NCI-H2081 (cell line): ENCODE measurements around the gene DACT2.
"Not testable (repeated sequence)": the region's sequence is repeated elsewhere in the genome, so short reads cannot be mapped to it uniquely, and the experiment has no call there.

ENCODE experiments used
- DNase-seq, 2 experiments: peaks; one replicate each; lab custom pipeline; 2025; lab: John Stamatoyannopoulos, UW

Gene DACT2

DNA sequence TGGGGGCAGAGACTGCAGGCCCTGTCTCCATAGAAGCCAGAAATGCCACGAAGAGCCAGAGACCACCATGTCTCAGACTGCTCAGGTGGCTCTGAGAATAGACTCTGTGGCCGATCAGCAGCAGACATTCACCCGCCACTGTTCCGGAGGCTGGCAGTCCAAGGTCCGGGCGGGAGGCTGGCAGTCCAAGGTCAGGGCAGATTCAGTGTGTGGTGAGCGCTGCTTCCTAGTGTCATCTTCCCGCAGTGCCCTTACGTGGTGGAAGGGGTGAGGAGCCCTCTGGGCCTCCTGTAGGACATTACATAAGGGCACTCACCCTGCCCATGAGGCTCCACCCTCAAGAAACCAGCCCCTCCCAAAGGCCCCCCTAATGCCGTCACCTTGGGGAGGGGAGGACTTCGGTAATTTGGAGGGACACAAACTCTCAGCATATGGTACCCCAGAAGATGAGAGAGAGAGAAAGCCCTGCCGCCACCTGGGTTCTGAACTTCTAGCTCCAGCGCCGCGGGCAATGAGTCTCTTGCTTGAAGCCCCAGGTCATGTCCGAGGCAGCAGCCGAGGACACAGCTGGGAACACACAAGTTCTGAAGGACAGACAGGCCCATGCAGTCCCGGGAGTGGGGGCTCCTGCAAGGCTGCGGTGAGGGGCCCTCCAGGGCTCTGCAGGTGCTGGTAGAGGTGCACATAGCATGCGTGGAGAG lies 36.4 kb downstream of the DACT2 start:
- no peak for DNase-seq

DNA sequence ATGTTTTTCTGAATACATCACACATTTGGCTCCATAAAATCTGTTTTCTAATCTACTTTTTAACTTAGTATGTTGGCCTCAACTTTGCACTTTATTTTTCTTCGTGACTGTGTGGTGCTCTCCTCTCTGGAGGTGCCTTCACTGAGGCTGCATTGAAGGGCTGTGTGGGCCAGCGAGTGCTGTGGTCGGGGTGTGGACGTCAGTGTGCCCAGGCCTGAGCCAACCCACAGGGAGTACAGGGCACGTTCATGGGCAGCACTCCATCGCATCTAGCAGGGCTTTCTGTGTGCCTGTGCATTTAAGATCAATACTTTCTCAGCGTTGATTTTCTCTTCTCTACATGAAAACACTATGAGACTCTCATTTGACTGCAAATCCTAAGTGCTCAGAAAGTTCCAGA lies 37.8 kb downstream of the DACT2 start:
- DNase-seq, result no peak

DNA sequence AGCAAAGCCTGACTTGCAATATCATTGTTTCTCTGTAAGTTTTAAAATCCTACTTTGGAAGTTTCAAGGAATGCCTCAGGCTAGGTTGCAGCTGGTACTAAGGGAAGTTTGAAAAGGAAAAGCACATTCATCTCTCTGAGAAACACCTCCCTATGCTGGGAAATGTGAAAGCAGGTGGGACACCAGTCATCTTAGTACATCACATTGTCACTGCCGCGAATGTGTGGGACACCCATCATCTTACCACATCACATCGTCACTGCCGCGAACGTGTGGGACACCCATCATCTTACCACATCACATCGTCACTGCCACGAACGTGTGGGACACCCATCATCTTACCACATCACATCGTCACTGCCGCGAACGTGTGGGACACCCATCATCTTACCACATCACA lies 38.3 kb downstream of the DACT2 start:
- DNase-seq, result not testable (repeated sequence)

GRCh38 chr6:168280899-168281245 lies 38.7 kb downstream of the DACT2 start:
- no peak for DNase-seq

DNA sequence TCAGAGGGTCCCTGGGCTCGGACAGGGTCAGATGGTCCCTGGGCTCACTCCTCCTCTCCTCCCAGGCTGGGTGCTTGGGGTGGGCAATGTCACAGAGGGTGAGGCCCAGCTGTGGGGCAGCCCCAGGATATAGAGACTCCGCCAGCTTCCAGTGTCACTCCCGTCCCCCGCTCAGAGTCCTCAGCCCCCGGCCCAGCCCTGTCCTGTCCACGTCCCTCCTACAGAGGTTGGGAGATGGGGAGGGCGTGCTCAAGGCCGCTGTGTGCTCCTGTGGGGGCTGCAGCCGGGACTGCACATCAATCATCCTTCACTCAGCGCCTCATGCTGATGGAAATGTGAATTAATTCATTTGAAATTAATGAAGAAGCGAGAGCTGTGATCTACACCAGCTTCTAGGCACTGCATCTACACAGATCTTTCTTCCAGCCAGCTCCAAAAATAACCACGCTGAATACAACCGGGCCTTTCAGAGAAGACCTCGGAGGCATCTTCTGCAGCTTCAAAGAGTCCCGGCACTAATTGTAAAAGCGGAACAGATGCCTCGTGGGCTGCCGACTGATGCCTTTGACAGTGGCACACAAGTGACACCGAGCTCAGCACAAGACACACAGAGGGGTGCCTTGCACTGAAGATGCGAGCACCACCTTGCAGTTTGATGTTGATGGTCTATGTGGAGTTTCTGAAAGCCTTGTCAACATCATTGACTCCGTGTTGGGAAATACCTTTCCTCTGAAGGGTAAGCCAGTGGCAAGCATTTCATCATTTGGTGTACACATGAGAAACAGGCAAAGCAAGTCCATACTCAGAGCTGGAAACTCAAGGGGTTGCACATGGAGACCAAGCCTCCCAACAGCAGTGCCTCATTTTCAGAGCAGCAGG lies 39.3 kb downstream of the DACT2 start:
- DNase-seq, result no peak

- DNase-seq, result no peak
Measured at GRCh38 chr6:168279403-168279935, 40.1 kb downstream of the DACT2 start.

GRCh38 chr6:168278904-168279303 lies 40.7 kb downstream of the DACT2 start:
- DNase-seq, result no peak

DNA sequence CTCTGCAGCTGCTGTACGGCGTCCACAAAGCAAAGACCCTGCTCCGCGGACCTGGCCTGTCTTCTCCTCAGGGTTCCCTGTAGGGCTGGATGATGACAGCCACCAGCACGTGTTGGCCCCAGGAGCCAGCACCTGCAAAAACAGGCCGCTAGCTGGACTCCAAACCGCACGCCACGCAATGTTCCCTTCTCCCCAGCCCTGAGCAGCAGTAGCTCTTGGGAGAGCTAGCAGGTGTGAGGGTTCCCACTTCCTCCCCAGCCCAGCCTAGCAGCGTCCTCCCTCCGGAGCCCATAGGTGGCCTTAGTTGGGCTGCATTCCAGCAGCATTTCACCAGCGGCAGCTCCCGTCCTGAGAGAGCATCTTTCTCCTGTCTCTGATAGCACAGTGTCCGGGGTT lies 42.3 kb downstream of the DACT2 start:
- DNase-seq, result peak in 1 of 2 experiments; percentile 1

DNA sequence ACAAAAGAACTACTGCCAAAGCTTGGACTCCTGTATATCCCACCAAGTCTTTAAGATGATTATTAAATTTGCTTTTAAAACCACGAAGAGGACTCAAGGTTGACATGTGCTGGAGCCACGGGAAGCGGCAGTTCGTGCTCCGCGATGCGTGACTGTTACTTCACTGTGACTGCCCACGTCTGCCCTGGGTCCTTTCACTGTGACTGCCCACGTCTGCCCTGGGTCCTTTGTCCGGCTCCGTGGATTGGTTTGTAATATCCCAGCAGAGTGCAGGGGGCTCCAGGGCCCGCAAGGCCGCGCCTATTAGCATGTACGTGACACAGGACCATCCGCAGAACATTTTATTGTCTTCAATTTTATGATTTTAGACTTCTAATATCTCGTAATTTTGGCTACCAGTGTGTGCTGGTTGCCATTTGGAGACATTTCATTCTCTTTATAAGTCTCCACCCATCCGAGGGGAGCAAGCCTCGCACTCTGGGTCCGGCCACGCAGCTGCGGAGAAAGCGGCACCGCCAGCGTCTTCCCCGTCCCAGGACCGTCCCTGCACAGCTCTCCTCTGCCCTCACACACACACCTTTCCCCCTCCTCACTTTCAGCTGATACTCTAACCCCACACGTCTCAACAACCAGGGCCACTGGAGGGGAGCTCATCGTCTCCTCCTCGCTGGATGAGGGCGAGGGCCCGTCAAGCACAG lies 42.9 kb downstream of the DACT2 start:
- no peak for DNase-seq

GRCh38 chr6:168275168-168275567 lies 44.4 kb downstream of the DACT2 start:
- DNase-seq, result no peak

GRCh38 chr6:168274037-168274952 lies 45.3 kb downstream of the DACT2 start:
- DNase-seq, result no peak

DNA sequence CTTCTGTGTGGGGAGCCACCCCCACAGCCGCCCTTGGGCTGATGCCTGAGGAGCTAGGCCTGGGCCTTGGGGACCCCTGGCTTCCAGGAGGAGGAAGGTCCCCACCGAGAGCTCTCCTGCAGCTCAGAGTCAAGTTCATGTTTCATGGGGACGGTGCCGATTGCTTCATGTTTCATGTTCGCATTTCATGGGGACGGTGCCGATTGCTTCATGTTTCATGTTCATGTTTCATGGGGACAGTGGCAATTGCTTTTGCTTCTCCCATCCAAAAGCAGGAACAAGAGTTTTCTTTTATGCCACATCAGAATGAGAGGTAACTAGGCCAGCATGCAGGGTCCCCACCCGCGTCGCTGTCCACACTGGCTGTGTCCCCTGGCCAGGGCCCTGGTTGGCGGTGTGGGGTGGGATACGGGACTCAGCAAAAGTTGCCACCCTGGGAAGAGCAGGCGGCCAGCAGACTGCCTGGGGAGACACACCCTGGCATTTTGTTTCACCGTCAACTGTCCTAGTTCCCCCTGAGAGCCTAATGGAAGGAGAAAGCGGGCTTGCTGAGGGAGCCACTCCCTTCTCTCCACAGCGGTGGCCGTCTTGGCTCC lies 46.0 kb downstream of the DACT2 start:
- DNase-seq, result no peak

DNA sequence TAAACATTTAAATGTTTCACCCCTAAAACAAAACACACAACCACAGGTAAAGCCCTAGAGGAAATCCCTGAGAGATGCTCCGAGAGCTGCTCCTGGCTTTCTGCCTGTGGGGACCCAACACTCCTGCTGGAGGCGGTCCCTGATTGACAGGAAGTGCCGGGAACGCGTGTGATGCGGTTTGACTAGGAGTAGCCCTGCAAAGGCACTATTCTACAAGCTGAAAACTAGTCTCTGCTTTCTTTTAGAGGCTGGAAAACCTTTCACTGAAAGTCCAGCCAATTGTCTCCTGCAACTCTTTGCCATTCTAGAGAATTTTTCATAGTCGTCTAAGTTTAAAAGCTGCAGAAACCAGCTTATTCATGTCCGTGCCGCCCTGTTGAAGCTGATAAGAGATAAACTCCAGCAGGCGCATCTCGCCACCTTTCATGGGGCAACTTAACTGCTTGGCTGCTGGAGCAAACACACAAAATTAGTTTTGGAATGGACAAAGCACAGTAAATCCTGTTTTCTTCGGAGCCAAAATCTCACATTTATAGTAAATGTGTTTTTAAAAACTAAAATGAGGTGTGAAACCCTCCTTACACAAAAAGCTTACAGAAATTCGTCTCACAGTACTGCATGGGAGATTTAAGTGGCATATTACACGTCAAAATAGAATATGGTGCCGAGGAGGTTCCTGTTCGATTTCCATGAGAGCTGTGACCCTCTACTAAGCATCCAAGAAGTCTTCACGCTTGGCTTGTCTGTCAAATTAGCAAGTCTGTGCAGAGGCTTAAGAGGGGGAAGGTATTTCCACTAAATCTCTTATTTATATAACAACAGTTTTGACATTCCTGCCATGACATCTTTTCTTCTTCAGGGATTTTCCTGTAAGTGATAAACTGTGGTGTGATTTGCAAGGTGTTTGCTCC lies 46.9 kb downstream of the DACT2 start:
- no peak for DNase-seq

DNA sequence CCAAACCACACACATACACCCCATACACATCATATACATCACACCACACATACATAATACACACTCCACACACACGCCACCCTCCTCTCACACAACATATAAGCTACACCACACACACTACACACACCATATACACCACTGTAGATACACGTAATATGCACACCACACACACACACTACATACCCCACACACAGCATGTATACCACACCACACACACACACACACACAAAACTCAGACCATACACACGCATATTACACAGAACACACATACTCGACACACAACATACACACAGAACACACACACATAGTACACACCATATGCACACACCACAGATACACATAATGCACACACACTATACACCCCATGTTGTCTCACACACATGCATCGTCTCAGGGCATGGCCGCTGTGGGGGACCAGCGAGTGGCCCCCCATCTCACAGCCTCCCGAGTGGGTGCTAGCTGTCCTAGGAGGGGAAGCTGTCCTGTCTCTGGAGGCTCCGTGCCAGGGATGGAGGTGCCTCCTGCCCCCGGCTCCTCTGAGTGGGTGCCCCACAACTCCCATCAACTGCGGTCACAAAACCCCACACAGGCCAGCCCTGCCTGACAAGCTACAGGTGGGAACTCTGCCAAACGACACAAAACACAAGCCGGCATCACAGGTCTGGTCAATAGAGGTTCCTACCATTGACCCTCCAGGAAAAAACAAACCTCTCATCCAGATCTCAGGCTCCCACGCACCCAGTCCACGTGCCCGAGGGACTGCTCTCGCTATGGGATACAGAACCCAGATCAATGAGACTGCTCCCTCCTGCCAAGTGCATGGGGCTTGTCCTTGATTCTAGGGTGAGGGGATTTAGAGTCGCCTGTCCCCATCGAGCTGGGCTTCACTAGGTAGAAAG lies 49.1 kb downstream of the DACT2 start:
- DNase-seq, result no peak

- no peak for DNase-seq
Measured at GRCh38 chr6:168269455-168270243, 49.9 kb downstream of the DACT2 start.

- DNase-seq, result no peak
Measured at GRCh38 chr6:168268755-168269154, 50.8 kb downstream of the DACT2 start.

DNA sequence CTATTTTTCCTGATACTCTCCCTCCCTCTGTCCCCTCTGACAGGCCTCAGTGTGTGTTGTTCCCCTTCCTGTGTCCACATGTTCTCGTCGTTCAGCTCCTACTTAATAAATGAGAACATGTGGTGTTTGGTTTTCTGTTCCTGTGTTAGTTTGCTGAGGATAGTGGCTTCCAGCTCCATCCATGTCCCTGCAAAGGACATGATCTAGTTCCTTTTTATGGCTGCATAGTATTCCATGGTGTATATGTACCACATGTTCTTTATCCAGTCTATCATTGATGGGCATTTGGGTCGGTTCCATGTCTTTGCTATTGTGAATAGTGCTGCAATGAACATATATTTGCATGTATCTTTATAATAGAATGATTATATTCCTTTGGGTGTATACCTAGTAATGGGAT lies 51.8 kb downstream of the DACT2 start:
- not testable (repeated sequence) for DNase-seq
